HepG2 (cell line): ENCODE data around the gene ERVMER34-1. TPM values are rescaled to one million over a fixed set of nuclear protein-coding genes. Genes with fewer than 3 reads are reported as not detected.

ENCODE experiments used
- ISX ChIP-seq: sonication (generic); formaldehyde crosslinking; conservative IDR thresholded peaks from 2 replicates; pipeline ENCODE4 v1.5.0; 2020; ENCODE audit warnings: missing genetic modification reagents
- PPARG ChIP-seq: conservative IDR thresholded peaks from 2 replicates; pipeline ENCODE4 v1.6.1; 2016; ENCODE audit warnings: missing biosample characterization, missing genetic modification reagents
- ZNF383 ChIP-seq: sonication (generic); formaldehyde crosslinking; IDR thresholded peaks from 2 replicates; pipeline ENCODE4 v1.4.0; 2020; ENCODE audit warnings: missing genetic modification reagents, mild to moderate bottlenecking, borderline replicate concordance
- polyA plus RNA-seq, 8 experiments: library from polyadenylated mRNA; depleted of rRNA in 3 of 8; stranded (reverse) in 7 of 8; unstranded in 1 of 8; fragments of >200 nt; fragmentation: Illumina TruSeq in 4 of 8; extraction: Trizol in 4 of 8; gene quantifications; 2 replicates each; pipeline versions ENCODE4 v1.2.1 to v1.2.3, GENCODE V29; 2011 to 2016; ENCODE audit warnings: low read depth in 4 of 8, missing spikeins in 1 of 8, mixed read lengths in 1 of 8; ENCODE audit not compliant: insufficient read depth in 1 of 8
- total RNA-seq, 5 experiments: library from RNA; depleted of rRNA; stranded (reverse); fragments of >200 nt; fragmentation: Illumina TruSeq; extraction: Trizol; gene quantifications; 2 replicates each; pipeline ENCODE4 v1.2.3, GENCODE V29; 2016; ENCODE audit warnings: low read depth in 1 of 5
- TF ChIP-seq, protein P1 (sequence below): sonication (generic); formaldehyde crosslinking; IDR thresholded peaks from 2 replicates; pipeline ENCODE4 v1.4.0; 2020; ENCODE audit warnings: missing genetic modification reagents
- TF ChIP-seq, protein P2 (sequence below): sonication (generic); formaldehyde crosslinking; IDR thresholded peaks from 2 replicates; pipeline ENCODE4 v1.8.1; 2023; ENCODE audit warnings: mild to moderate bottlenecking, missing genetic modification reagents
- TF ChIP-seq, protein P3 (sequence below): sonication (generic); formaldehyde crosslinking; IDR thresholded peaks from 2 replicates; pipeline ENCODE4 v1.8.0; 2022; ENCODE audit warnings: missing genetic modification reagents, mild to moderate bottlenecking, inconsistent platforms, borderline replicate concordance
- TF ChIP-seq, protein P4 (sequence below), 2 experiments: fragments of 450-650 bp in 1 of 2; sonication (generic) in 1 of 2; formaldehyde crosslinking in 1 of 2; IDR thresholded peaks; 2 replicates each; pipeline versions ENCODE4 v1.6.1 to v1.8.0; 2016 to 2022; ENCODE audit warnings: antibody characterized with exemption in 1 of 2, mild to moderate bottlenecking in 1 of 2, missing genetic modification reagents in 1 of 2
- TF ChIP-seq, protein P5 (sequence below): sonication (generic); formaldehyde crosslinking; conservative IDR thresholded peaks from 2 replicates; pipeline ENCODE4 v1.5.0; 2020; ENCODE audit warnings: missing genetic modification reagents

The ERVMER34-1 gene
- total and polyA plus RNA-seq, 2 of the 13 experiments (the other 11 are each of a cell fraction or from before 2014, with no cell fraction given) = 0.04 to 0.35 TPM

DNA sequence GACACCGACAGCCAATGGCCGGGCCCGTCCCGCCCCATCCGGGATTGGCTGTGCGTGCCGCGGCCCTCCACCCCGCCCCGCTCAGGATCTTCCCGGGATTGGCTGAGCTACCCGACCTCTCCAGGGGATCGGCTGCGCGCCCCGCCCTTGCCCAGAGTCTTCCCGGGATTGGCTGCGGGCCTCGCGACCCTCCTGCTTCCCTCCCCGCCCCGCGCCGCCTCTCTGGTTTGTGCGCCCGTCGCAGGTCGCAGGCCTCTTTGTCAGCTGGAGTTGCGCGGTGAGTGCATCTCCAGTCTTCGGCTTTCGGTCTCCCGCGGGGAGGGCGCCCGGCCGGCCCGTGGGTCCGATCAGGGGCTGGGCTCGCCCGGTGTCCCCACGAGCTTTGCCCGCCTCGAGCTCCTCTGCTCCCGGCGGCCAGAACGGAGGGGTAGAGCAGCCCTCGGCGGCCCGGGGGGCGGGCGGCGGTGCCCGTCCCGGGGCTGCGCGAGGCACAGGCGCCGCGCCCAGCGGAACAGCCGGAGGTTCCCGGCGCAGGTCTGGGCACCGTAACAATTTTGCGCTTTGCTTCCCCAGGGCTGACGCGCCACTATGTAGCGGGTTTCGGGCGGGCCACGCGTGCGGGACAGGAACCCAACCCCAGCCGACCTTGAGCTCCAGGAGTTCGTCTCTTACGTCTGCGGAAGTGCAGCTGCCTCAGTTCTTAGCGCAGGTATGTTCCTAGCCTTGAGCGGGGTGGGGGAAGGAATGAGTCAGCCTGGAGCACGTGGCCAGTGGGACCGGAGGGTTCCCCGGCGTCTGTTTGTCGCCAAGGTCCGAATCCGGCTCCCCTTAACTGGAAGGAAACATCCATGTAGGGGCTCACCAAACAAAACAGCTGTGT, 38.7 kb downstream of the ERVMER34-1 start (continued):
- TF ChIP-seq, protein P1, sequence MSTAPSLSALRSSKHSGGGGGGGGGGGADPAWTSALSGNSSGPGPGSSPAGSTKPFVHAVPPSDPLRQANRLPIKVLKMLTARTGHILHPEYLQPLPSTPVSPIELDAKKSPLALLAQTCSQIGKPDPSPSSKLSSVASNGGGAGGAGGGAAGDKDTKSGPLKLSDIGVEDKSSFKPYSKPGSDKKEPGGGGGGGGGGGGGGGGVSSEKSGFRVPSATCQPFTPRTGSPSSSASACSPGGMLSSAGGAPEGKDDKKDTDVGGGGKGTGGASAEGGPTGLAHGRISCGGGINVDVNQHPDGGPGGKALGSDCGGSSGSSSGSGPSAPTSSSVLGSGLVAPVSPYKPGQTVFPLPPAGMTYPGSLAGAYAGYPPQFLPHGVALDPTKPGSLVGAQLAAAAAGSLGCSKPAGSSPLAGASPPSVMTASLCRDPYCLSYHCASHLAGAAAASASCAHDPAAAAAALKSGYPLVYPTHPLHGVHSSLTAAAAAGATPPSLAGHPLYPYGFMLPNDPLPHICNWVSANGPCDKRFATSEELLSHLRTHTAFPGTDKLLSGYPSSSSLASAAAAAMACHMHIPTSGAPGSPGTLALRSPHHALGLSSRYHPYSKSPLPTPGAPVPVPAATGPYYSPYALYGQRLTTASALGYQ = no peak
- TF ChIP-seq, protein P2, sequence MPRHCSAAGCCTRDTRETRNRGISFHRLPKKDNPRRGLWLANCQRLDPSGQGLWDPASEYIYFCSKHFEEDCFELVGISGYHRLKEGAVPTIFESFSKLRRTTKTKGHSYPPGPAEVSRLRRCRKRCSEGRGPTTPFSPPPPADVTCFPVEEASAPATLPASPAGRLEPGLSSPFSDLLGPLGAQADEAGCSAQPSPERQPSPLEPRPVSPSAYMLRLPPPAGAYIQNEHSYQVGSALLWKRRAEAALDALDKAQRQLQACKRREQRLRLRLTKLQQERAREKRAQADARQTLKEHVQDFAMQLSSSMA = peak; percentile 97
- TF ChIP-seq, protein P3, sequence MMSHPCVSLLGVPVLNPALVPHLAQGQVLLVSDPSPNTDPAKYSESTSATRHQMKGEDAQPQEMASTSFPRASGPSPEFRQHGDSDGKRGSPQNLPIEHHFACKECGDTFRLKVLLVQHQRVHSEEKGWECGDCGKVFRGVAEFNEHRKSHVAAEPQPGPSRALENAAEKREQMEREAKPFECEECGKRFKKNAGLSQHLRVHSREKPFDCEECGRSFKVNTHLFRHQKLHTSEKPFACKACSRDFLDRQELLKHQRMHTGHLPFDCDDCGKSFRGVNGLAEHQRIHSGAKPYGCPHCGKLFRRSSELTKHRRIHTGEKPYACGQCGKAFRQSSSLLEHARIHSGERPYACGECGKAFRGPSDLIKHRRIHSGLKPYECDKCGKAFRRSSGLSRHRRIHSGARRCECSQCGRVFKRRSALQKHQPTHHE (CRISPR knock-in tag) = peak; percentile 52; the same call in 1 of the 2 replicates
- TF ChIP-seq, protein P4, sequence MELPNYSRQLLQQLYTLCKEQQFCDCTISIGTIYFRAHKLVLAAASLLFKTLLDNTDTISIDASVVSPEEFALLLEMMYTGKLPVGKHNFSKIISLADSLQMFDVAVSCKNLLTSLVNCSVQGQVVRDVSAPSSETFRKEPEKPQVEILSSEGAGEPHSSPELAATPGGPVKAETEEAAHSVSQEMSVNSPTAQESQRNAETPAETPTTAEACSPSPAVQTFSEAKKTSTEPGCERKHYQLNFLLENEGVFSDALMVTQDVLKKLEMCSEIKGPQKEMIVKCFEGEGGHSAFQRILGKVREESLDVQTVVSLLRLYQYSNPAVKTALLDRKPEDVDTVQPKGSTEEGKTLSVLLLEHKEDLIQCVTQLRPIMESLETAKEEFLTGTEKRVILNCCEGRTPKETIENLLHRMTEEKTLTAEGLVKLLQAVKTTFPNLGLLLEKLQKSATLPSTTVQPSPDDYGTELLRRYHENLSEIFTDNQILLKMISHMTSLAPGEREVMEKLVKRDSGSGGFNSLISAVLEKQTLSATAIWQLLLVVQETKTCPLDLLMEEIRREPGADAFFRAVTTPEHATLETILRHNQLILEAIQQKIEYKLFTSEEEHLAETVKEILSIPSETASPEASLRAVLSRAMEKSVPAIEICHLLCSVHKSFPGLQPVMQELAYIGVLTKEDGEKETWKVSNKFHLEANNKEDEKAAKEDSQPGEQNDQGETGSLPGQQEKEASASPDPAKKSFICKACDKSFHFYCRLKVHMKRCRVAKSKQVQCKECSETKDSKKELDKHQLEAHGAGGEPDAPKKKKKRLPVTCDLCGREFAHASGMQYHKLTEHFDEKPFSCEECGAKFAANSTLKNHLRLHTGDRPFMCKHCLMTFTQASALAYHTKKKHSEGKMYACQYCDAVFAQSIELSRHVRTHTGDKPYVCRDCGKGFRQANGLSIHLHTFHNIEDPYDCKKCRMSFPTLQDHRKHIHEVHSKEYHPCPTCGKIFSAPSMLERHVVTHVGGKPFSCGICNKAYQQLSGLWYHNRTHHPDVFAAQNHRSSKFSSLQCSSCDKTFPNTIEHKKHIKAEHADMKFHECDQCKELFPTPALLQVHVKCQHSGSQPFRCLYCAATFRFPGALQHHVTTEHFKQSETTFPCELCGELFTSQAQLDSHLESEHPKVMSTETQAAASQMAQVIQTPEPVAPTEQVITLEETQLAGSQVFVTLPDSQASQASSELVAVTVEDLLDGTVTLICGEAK (IDR thresholded peaks at IDR 0.05) = no peak
- TF ChIP-seq, protein P4 (CRISPR knock-in tag; IDR thresholded peaks at IDR 0.05) = no peak
- no peak; the same call in 1 of the 2 replicates for TF ChIP-seq ISX (CRISPR knock-in tag)
- TF ChIP-seq, protein P5, sequence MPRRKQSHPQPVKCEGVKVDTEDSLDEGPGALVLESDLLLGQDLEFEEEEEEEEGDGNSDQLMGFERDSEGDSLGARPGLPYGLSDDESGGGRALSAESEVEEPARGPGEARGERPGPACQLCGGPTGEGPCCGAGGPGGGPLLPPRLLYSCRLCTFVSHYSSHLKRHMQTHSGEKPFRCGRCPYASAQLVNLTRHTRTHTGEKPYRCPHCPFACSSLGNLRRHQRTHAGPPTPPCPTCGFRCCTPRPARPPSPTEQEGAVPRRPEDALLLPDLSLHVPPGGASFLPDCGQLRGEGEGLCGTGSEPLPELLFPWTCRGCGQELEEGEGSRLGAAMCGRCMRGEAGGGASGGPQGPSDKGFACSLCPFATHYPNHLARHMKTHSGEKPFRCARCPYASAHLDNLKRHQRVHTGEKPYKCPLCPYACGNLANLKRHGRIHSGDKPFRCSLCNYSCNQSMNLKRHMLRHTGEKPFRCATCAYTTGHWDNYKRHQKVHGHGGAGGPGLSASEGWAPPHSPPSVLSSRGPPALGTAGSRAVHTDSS (CRISPR knock-in tag) = 0 out of 2 replicates have a peak, but pooled peaks have one; percentile 81
- no peak for TF ChIP-seq ZNF383 (CRISPR knock-in tag)
- TF ChIP-seq PPARG (CRISPR knock-in tag) = 0 out of 2 replicates have a peak, but pooled peaks have one; percentile 20
